Suprapubic skin (tissue), 4 donors: ENCODE results near the gene DIAPH2. TPM values are rescaled to one million over a fixed set of nuclear protein-coding genes. Genes with fewer than 3 reads are reported as not detected.

Source experiments
- DNase-seq, 2 donors: peaks; one replicate each; pipeline ENCODE4 v3.0.0-alpha.2; 2019; ENCODE audit warnings: low spot score in 2 of 2
- H3K27ac ChIP-seq: fragments of 200-600 bp; sonication (generic); one replicate; pipeline ENCODE4 v1.5.1; 2019
- H3K27me3 ChIP-seq: fragments of 200-600 bp; sonication (generic); one replicate; pipeline ENCODE4 v1.5.1; 2019
- H3K36me3 ChIP-seq: fragments of 200-600 bp; sonication (generic); one replicate; pipeline ENCODE4 v1.5.1; 2019
- H3K4me1 ChIP-seq: fragments of 200-600 bp; sonication (generic); one replicate; pipeline ENCODE4 v1.5.1; 2019
- H3K4me3 ChIP-seq: fragments of 200-600 bp; sonication (generic); one replicate; pipeline ENCODE4 v1.5.1; 2019; ENCODE audit warnings: mild to moderate bottlenecking
- H3K9me3 ChIP-seq: fragments of 200-600 bp; sonication (generic); one replicate; pipeline ENCODE4 v1.5.1; 2019
- EP300 ChIP-seq: sonication (generic); formaldehyde crosslinking; IDR thresholded peaks from one replicate; pipeline ENCODE4 v1.6.1; 2017; ENCODE audit warnings: antibody characterized with exemption
- POLR2A ChIP-seq, 2 donors: fragments of 450-650 bp; IDR thresholded peaks; one replicate each; pipeline ENCODE4 v1.6.1; 2017; ENCODE audit warnings: antibody characterized with exemption in 2 of 2, mild to moderate bottlenecking in 2 of 2, moderate library complexity in 2 of 2
- POLR2AphosphoS5 ChIP-seq, 3 donors: sonication (generic); formaldehyde crosslinking; IDR thresholded peaks; one replicate each; pipeline ENCODE4 v1.6.1; 2017; ENCODE audit warnings: antibody characterized with exemption in 3 of 3
- WGBS: methylation state at CpG from one replicate; pipeline ENCODE4 v1.1.5; 2018; 5-methylcytosine and 5-hydroxymethylcytosine counted together
- total RNA-seq, 4 donors: library from RNA; depleted of rRNA; stranded (reverse); fragments of >200 nt; gene quantifications; one replicate each; pipeline ENCODE4 v1.1.0, GENCODE V29; 2016
- TF ChIP-seq, protein P1 (sequence below), 2 donors: fragments of 200-600 bp in 1 of 2; fragments of 450-650 bp in 1 of 2; sonication (generic) in 1 of 2; IDR thresholded peaks; one replicate each; pipeline ENCODE4 v1.5.1; 2016 to 2019; ENCODE audit warnings: antibody characterized with exemption in 2 of 2, mild to moderate bottlenecking in 1 of 2, moderate library complexity in 1 of 2

Gene DIAPH2
- total RNA-seq, 4 donors from 2014 or later: 17.5 to 38.7 (median 18.6) TPM

DNA sequence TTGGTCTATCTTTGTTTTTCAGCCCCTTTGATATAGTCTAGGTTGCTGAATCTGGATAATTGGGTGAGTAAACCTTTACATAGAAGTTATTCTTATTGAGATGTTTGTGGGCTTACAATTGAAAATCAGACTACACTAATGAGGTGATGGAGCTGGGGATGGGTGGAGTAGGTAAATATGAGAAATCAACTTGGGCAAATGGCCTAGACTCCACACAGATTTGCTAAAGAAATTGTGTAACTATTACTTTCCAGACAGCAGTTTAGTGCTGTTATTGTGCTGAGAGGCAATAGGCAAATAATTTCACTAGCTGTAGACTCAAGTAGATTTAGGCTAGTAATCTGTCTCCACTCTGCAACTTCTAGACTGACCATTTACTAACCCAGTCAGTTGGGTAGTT, 8.2 kb downstream of the DIAPH2 start:
- Histone ChIP-seq H3K4me3 (no peak overlapping the region), H3K4me1 (peaks cover 9% of the 10 kb centered on the region), H3K27ac (peak overlapping the region; percentile 24), H3K9me3 (no peaks in the 10 kb centered on the region), H3K27me3 (no peaks in the 10 kb centered on the region), H3K36me3 (no peaks in the 10 kb centered on the region)
- no peak for TF ChIP-seq EP300
- no peak for TF ChIP-seq POLR2A (IDR thresholded peaks at IDR 0.05)
- no peak for TF ChIP-seq POLR2AphosphoS5 (IDR thresholded peaks at IDR 0.05)
- TF ChIP-seq, protein P1, sequence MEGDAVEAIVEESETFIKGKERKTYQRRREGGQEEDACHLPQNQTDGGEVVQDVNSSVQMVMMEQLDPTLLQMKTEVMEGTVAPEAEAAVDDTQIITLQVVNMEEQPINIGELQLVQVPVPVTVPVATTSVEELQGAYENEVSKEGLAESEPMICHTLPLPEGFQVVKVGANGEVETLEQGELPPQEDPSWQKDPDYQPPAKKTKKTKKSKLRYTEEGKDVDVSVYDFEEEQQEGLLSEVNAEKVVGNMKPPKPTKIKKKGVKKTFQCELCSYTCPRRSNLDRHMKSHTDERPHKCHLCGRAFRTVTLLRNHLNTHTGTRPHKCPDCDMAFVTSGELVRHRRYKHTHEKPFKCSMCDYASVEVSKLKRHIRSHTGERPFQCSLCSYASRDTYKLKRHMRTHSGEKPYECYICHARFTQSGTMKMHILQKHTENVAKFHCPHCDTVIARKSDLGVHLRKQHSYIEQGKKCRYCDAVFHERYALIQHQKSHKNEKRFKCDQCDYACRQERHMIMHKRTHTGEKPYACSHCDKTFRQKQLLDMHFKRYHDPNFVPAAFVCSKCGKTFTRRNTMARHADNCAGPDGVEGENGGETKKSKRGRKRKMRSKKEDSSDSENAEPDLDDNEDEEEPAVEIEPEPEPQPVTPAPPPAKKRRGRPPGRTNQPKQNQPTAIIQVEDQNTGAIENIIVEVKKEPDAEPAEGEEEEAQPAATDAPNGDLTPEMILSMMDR (IDR thresholded peaks at IDR 0.05): no peak
- no peak for DNase-seq

DNA sequence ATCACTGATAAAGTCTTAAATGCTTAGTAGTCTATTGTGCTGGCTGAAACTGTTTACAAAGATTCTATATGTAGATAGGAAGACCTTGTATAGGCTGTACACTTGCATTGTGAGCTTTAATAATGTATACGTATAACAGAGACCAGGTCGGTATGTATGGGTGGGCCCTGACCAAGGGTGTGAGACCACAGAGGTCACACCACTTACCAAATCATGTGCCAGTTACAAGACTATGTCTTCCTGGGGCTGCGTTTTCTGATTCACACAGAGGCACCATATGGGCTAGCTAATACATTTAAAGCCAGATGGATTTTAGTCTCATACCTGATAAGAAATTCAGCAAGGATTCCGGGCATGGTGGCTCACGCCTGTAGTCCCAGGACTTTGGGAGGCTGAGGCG, 8.8 kb downstream of the DIAPH2 start:
- H3K4me1 ChIP-seq: peaks cover 9% of the 10 kb centered on the region
- H3K9me3 ChIP-seq: no peaks in the 10 kb centered on the region
- no peak overlapping the region for H3K4me3 ChIP-seq
- no peaks in the 10 kb centered on the region for H3K36me3 ChIP-seq
- DNase-seq: no peak
- WGBS: 89% methylated on average over 6 of the region's 6 CpGs
- TF ChIP-seq POLR2AphosphoS5 (IDR thresholded peaks at IDR 0.05): no peak
- TF ChIP-seq, protein P1 (IDR thresholded peaks at IDR 0.05): no peak
- TF ChIP-seq EP300: no peak
- no peak for TF ChIP-seq POLR2A (IDR thresholded peaks at IDR 0.05)
- no peaks in the 10 kb centered on the region for H3K27me3 ChIP-seq
- no peak overlapping the region for H3K27ac ChIP-seq

DNA sequence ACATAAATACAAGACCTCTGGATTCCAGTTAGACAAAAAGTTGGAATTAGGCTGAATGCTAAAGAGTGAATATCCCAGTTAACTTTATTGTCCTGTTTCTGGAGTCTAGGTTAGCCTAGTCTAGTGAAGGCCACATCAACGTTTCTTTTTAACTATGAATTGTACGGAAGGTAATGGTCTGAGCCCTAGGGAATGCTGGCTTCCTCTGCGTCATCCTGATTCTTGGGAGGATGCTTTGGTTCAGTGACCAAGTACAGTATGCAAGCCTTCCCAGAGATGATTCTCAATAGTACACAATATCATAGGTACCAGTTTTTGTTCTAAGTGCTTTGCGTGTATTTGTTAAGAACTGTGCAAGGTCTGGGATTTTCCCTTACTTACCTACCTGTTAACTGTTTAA, 11.8 kb downstream of the DIAPH2 start:
- WGBS: 90% methylated on average over 4 of the region's 4 CpGs
- TF ChIP-seq, protein P1 (IDR thresholded peaks at IDR 0.05): no peak
- no peak for TF ChIP-seq POLR2AphosphoS5 (IDR thresholded peaks at IDR 0.05)
- no peak for TF ChIP-seq EP300
- no peak for TF ChIP-seq POLR2A (IDR thresholded peaks at IDR 0.05)
- Histone ChIP-seq H3K27me3 (no peaks in the 10 kb centered on the region), H3K4me1 (peaks cover 9% of the 10 kb centered on the region), H3K9me3 (no peaks in the 10 kb centered on the region), H3K27ac (no peak overlapping the region), H3K36me3 (no peaks in the 10 kb centered on the region), H3K4me3 (no peak overlapping the region)
- no peak for DNase-seq

DNA sequence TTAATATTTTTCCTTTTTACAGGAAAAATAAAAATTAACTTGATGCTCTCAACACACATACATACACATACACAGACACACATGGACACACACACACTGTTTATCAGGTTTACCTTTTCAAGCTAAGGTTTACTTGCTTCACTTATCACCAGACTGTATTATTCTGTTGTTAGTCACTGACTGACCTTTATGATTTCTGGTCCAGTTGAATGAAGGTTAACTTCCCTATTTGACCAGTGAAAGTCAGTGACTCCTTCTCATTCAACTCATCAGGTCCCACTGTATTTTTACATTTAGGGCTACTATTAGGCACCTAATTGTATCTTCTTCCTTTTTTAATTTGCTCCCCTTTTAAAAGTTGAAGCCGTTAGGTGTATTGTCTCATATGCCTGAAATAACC, 16.0 kb downstream of the DIAPH2 start:
- TF ChIP-seq, protein P1 (IDR thresholded peaks at IDR 0.05): no peak
- no peak for TF ChIP-seq POLR2AphosphoS5 (IDR thresholded peaks at IDR 0.05)
- no peak for TF ChIP-seq EP300
- TF ChIP-seq POLR2A (IDR thresholded peaks at IDR 0.05): no peak
- no peak overlapping the region for H3K27ac ChIP-seq
- H3K27me3 ChIP-seq: no peaks in the 10 kb centered on the region
- H3K36me3 ChIP-seq: no peaks in the 10 kb centered on the region
- no peak for DNase-seq
- no peak overlapping the region for H3K4me3 ChIP-seq
- H3K9me3 ChIP-seq: no peaks in the 10 kb centered on the region
- no peaks in the 10 kb centered on the region for H3K4me1 ChIP-seq
- 91% methylated on average over 1 of the region's 1 CpG for WGBS

DNA sequence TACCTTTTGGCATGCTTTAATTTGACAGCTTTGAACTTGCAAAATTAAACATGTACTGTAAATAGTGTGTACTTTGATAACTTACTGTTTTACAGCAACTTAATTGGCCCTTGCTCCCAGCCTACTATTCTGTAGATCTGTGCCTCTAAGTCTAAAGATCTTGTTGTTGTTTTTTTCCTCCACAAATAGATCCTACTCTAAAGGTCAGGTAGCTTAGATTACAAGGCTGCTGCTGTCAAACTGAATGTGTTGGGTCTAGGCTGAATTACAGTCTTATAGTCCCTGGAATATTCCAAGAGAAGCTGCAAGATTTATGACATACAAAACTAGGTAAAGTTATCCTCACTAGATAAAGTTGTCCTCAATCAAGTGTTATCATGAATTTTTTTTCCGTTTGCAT, 18.7 kb downstream of the DIAPH2 start:
- TF ChIP-seq EP300: no peak
- TF ChIP-seq, protein P1 (IDR thresholded peaks at IDR 0.05): no peak
- no peak for TF ChIP-seq POLR2AphosphoS5 (IDR thresholded peaks at IDR 0.05)
- no peak overlapping the region for H3K4me3 ChIP-seq
- no peaks in the 10 kb centered on the region for H3K27me3 ChIP-seq
- WGBS: 88% methylated on average over 1 of the region's 1 CpG
- H3K4me1 ChIP-seq: no peaks in the 10 kb centered on the region
- no peaks in the 10 kb centered on the region for H3K36me3 ChIP-seq
- no peaks in the 10 kb centered on the region for H3K9me3 ChIP-seq
- DNase-seq: no peak
- H3K27ac ChIP-seq: no peak overlapping the region
